ENCODE data around the gene VSTM4.

GRCh38 chr10:49053053-49053997 lies 62.0 kb downstream of the VSTM4 start:
- TF ChIP-seq, protein P1, sequence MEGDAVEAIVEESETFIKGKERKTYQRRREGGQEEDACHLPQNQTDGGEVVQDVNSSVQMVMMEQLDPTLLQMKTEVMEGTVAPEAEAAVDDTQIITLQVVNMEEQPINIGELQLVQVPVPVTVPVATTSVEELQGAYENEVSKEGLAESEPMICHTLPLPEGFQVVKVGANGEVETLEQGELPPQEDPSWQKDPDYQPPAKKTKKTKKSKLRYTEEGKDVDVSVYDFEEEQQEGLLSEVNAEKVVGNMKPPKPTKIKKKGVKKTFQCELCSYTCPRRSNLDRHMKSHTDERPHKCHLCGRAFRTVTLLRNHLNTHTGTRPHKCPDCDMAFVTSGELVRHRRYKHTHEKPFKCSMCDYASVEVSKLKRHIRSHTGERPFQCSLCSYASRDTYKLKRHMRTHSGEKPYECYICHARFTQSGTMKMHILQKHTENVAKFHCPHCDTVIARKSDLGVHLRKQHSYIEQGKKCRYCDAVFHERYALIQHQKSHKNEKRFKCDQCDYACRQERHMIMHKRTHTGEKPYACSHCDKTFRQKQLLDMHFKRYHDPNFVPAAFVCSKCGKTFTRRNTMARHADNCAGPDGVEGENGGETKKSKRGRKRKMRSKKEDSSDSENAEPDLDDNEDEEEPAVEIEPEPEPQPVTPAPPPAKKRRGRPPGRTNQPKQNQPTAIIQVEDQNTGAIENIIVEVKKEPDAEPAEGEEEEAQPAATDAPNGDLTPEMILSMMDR (conservative IDR thresholded peaks at IDR 0.05) = no peak
- no peak for TF ChIP-seq EZH2 (IDR thresholded peaks at IDR 0.05; ENCODE audit: low read depth)

All from PC-9 (cell line).